OCI-LY7 (cell line): Measurements from ENCODE around the gene RBM26.

Experiments
- EZH2phosphoT487 ChIP-seq: fragments of 200-600 bp; sonication (generic); IDR thresholded peaks from 2 replicates; pipeline ENCODE4 v1.6.1; 2018; ENCODE audit warnings: low read depth, borderline replicate concordance, mild to moderate bottlenecking, mixed run types, antibody characterized with exemption, low read length, moderate library complexity, mixed read lengths
- TF ChIP-seq, protein P1 (sequence below): fragments of 200-600 bp; sonication (generic); conservative IDR thresholded peaks from 2 replicates; pipeline ENCODE4 v1.5.1; 2014; ENCODE audit warnings: mild to moderate bottlenecking, antibody characterized with exemption, low read length, moderate library complexity, mixed read lengths

DNA sequence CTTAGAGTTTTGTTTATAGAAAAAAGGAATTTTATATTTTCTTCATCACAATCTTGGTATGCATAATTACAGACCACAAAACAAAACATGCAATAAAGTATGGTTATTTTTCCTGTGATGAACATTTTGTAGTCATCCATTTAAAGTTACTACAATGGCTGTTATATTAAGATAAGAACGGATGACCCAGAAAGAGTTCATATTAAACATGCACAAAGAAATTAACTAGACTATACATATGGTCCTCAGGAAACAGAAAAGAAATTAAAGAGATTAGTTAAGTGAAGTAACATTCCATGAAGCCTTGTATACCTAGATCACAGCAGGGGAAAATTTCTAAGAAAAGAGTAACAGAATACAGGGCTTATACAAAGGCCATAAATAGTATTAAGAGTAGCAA, 36.8 kb downstream of the RBM26 start:
- TF ChIP-seq, protein P1, sequence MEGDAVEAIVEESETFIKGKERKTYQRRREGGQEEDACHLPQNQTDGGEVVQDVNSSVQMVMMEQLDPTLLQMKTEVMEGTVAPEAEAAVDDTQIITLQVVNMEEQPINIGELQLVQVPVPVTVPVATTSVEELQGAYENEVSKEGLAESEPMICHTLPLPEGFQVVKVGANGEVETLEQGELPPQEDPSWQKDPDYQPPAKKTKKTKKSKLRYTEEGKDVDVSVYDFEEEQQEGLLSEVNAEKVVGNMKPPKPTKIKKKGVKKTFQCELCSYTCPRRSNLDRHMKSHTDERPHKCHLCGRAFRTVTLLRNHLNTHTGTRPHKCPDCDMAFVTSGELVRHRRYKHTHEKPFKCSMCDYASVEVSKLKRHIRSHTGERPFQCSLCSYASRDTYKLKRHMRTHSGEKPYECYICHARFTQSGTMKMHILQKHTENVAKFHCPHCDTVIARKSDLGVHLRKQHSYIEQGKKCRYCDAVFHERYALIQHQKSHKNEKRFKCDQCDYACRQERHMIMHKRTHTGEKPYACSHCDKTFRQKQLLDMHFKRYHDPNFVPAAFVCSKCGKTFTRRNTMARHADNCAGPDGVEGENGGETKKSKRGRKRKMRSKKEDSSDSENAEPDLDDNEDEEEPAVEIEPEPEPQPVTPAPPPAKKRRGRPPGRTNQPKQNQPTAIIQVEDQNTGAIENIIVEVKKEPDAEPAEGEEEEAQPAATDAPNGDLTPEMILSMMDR, result no peak
- TF ChIP-seq EZH2phosphoT487, result no peak
